ENCODE data around the gene MNAT1. TPM values are rescaled to one million over a fixed set of nuclear protein-coding genes. Genes with fewer than 3 reads are reported as not detected.
A peak's percentile ranks its signal among the peaks of the same experiment; 100 is the strongest.

Gene MNAT1
- total RNA-seq, 1 donor from 2014 or later, result 54.1 TPM

DNA sequence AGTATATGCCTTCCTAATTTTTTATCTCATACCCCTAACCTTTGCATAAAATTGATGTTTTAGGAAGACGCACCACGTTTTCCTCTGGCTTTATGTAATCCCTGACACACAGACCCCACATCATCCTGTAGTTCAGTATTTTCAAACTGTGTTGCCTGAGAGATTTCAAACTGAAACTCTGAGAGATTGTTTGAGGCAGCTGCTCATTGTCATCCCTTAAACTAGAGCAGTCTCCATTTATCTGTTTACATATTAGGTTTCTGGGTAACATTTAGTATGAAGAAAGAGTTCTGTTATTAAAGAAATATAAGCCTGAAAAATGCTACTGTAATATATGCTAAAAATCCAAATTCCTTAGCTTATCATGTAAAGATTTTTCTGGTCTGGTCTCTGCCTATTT lies 24.3 kb downstream of the MNAT1 start:
- Mint-ChIP-seq H3K27ac (peak overlapping the region; percentile 91), H3K4me1 (ENCODE audit: low read depth) (peaks cover 42% of the 10 kb centered on the region)

DNA sequence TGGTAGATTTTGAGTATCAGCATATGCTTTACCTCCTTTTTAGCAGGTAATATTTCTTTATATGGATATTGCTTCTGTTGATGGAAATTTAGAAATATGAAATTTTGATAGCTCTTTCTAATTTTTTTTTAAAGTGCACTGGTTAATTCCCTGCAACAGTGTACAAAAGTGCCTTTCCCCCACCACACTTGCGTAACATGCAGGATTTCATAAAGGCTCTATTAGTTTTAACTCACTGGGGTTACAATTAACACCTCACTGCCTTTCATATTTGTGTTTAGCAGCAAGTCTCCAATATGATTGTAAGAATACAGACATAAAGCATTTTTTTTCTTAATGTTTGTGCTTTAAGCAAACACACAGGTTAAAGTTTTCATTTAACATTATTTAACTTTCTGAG lies 25.6 kb downstream of the MNAT1 start:
- no peaks in the 10 kb centered on the region for H3K9me3 Mint-ChIP-seq (ENCODE audit: low read depth)
- H3K27me3 Mint-ChIP-seq, result no peaks in the 10 kb centered on the region
- peaks cover 46% of the 10 kb centered on the region for H3K4me1 Mint-ChIP-seq (ENCODE audit: low read depth)
- H3K36me3 Mint-ChIP-seq (ENCODE audit: insufficient read depth), result peaks cover 2% of the 10 kb centered on the region
- DNase-seq (ENCODE audit: low spot score, unreplicated experiment), result no peak
- peak overlapping the region; percentile 98 for H3K27ac Mint-ChIP-seq
- TF ChIP-seq, protein P1, sequence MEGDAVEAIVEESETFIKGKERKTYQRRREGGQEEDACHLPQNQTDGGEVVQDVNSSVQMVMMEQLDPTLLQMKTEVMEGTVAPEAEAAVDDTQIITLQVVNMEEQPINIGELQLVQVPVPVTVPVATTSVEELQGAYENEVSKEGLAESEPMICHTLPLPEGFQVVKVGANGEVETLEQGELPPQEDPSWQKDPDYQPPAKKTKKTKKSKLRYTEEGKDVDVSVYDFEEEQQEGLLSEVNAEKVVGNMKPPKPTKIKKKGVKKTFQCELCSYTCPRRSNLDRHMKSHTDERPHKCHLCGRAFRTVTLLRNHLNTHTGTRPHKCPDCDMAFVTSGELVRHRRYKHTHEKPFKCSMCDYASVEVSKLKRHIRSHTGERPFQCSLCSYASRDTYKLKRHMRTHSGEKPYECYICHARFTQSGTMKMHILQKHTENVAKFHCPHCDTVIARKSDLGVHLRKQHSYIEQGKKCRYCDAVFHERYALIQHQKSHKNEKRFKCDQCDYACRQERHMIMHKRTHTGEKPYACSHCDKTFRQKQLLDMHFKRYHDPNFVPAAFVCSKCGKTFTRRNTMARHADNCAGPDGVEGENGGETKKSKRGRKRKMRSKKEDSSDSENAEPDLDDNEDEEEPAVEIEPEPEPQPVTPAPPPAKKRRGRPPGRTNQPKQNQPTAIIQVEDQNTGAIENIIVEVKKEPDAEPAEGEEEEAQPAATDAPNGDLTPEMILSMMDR (IDR thresholded peaks at IDR 0.05; ENCODE audit: unreplicated experiment), result no peak
- H3K4me3 Mint-ChIP-seq (ENCODE audit: low read depth), result no peak overlapping the region

More for the DNA sequence above, 24.3 kb downstream of the MNAT1 start:
- peaks cover 1% of the 10 kb centered on the region for H3K36me3 Mint-ChIP-seq (ENCODE audit: insufficient read depth)
- no peaks in the 10 kb centered on the region for H3K9me3 Mint-ChIP-seq (ENCODE audit: low read depth)
- DNase-seq (ENCODE audit: low spot score, unreplicated experiment), result no peak
- TF ChIP-seq, protein P1 (IDR thresholded peaks at IDR 0.05; ENCODE audit: unreplicated experiment), result no peak
- no peak overlapping the region for H3K4me3 Mint-ChIP-seq (ENCODE audit: low read depth)
- H3K27me3 Mint-ChIP-seq, result no peaks in the 10 kb centered on the region

DNA sequence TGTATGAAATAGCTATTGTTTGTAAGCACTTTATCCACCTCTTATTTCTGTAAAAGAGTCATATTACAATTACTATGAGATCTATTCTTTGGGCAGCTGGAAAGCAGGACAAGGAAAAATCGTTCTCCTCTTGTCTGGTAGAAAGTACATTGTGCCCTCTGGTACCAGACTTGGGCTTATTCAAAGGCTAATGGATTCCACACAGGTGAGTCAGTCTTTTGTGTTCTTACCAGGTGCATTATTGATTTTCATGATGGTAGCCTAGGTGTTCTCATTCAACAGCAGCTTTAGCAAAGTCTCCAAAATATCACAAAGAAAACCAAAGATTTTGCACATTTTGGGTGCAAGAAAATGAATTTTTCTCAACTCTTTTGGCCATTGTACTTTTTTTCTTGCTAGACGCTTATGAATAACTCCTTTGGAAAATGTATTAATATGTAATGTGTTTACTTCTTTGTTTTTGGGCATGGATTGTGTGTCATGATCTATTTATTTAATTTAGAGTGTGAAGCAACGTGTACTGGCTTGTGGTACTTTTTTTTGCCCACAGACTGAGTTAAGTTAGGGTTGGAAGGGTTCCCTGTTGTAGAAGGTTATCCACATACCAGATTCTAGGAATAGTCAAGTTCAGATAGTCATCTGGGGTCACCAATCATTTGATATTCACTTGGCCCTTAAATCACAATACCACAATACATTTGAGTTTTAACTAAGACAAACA lies 26.2 kb downstream of the MNAT1 start:
- Mint-ChIP-seq H3K27me3 (no peaks in the 10 kb centered on the region), H3K4me3 (ENCODE audit: low read depth) (peak overlapping the region; percentile 3), H3K27ac (peak overlapping the region; percentile 98), H3K36me3 (ENCODE audit: insufficient read depth) (peaks cover 2% of the 10 kb centered on the region), H3K9me3 (ENCODE audit: low read depth) (no peaks in the 10 kb centered on the region), H3K4me1 (ENCODE audit: low read depth) (peaks cover 46% of the 10 kb centered on the region)
- TF ChIP-seq, protein P1 (IDR thresholded peaks at IDR 0.05; ENCODE audit: unreplicated experiment), result no peak
- no peak for DNase-seq (ENCODE audit: low spot score, unreplicated experiment)

DNA sequence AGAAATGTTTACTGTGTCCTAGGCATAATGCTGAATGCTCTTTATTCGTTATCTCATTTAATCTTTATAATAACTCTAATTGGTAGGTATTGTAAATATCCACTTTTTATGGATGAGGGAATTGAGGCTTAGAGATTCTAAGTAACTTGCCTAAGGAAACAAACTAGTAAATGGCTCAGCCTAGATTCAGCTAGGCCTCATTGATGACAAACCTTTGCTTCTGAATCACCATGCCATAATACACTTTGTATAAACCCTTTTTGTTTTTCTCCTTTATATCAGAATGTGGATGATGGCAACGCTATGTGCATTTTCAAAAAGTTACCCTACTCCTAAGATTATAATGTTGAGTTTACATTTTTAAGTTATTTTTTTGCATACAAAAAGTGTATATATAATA lies 34.0 kb downstream of the MNAT1 start:
- Mint-ChIP-seq H3K36me3 (ENCODE audit: insufficient read depth) (peaks cover 4% of the 10 kb centered on the region), H3K4me3 (ENCODE audit: low read depth) (no peak overlapping the region)
- TF ChIP-seq, protein P1 (IDR thresholded peaks at IDR 0.05; ENCODE audit: unreplicated experiment), result no peak

DNA sequence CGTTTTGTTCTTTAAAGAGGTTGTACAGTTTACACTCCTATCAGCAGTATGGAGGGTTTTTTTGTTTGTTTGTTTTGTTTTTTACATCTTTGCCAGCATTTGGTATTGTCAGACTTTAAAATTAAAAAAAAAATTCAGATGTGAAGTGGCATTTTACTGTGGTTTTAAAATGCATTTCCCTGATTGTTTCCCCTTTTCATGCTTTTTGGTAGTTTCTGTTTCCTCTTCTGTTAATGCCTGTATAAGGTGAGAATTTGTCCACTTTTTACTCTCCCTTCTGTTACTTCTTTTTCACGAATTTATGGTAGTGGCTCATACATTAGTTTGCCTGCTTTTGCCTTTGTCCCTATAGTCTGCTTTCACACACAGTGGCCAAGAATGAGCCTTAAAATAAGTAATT lies 36.6 kb downstream of the MNAT1 start:
- H3K27me3 Mint-ChIP-seq, result no peaks in the 10 kb centered on the region
- DNase-seq (ENCODE audit: low spot score, unreplicated experiment), result no peak
- peaks cover 1% of the 10 kb centered on the region for H3K36me3 Mint-ChIP-seq (ENCODE audit: insufficient read depth)
- TF ChIP-seq, protein P1 (IDR thresholded peaks at IDR 0.05; ENCODE audit: unreplicated experiment), result no peak
- H3K27ac Mint-ChIP-seq, result no peak overlapping the region
- H3K4me1 Mint-ChIP-seq (ENCODE audit: low read depth), result no peaks in the 10 kb centered on the region
- H3K9me3 Mint-ChIP-seq (ENCODE audit: low read depth), result no peaks in the 10 kb centered on the region
- no peak overlapping the region for H3K4me3 Mint-ChIP-seq (ENCODE audit: low read depth)

More for the DNA sequence above, 34.0 kb downstream of the MNAT1 start:
- no peak overlapping the region for H3K27ac Mint-ChIP-seq
- peaks cover 5% of the 10 kb centered on the region for H3K4me1 Mint-ChIP-seq (ENCODE audit: low read depth)
- no peaks in the 10 kb centered on the region for H3K27me3 Mint-ChIP-seq
- no peak for DNase-seq (ENCODE audit: low spot score, unreplicated experiment)
- no peaks in the 10 kb centered on the region for H3K9me3 Mint-ChIP-seq (ENCODE audit: low read depth)

Data from progenitor cell of endocrine pancreas (in vitro differentiated cells).